Activated T-cell treated with anti-CD3 and anti-CD28 coated beads, Interleukin-2, amount 50 U/mL, for 4 hours (primary cell): ENCODE results near the gene MAD1L1. TPM values are rescaled to one million over a fixed set of nuclear protein-coding genes. Genes with fewer than 3 reads are reported as not detected.
"Not testable (repeated sequence)": the region's sequence is repeated elsewhere in the genome, so short reads cannot be mapped to it uniquely, and the experiment has no call there.

Experiments
- ATAC-seq, 2 donors: fragments of 200-7000 bp; cut with Tn5 transposase; one replicate each; pipeline ENCODE4 v1.10.0; 2021
- DNase-seq: peaks from one replicate; pipeline ENCODE4 v3.0.0-alpha.2; 2020
- H3K27me3 Mint-ChIP-seq: one replicate; pipeline ENCODE4 v1.8.0; 2021; ENCODE audit warnings: low read depth, mixed read lengths
- H3K36me3 Mint-ChIP-seq: one replicate; pipeline ENCODE4 v1.8.0; 2022; ENCODE audit warnings: mixed read lengths; ENCODE audit not compliant: insufficient read depth
- H3K4me1 Mint-ChIP-seq: one replicate; pipeline ENCODE4 v1.8.0; 2021; ENCODE audit warnings: low read depth, mixed read lengths
- H3K4me3 Mint-ChIP-seq: one replicate; pipeline ENCODE4 v1.8.0; 2021; ENCODE audit warnings: mild to moderate bottlenecking, moderate library complexity, mixed read lengths
- H3K9me3 Mint-ChIP-seq: one replicate; pipeline ENCODE4 v1.8.0; 2021; ENCODE audit warnings: mixed read lengths
- total RNA-seq, 3 donors: library from RNA; stranded (reverse); gene quantifications; one replicate each; pipeline ENCODE4 v1.2.1, GENCODE V29; 2021

The MAD1L1 gene
- total RNA-seq, 3 donors from 2014 or later, result 55.8 to 59.4 (median 57.9) TPM

GRCh38 chr7:1935176-1936005 is 297.4 kb downstream of the MAD1L1 start:
- H3K4me3 Mint-ChIP-seq, result no peak overlapping the region

DNA sequence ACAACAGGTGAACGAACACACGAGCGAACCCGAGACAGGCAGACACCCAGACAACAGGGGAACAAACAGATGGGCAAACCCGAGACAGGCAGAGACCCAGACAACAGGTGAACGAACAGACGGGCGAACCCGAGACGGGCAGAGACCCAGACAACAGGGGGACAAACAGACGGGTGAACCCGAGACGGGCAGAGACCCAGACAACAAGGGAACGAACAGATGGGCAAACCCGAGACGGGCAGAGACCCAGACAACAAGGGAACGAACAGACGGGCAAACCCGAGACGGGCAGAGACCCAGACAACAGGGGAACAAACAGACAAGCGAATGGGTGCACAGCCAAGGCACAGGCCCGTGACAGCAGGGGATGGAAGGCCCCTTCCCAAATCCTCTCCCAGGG is 298.0 kb downstream of the MAD1L1 start:
- no peaks in the 10 kb centered on the region for H3K27me3 Mint-ChIP-seq
- ATAC-seq, result no peak
- H3K4me3 Mint-ChIP-seq, result no peak overlapping the region
- DNase-seq, result no peak
- H3K36me3 Mint-ChIP-seq, result peaks cover 25% of the 10 kb centered on the region
- no peaks in the 10 kb centered on the region for H3K9me3 Mint-ChIP-seq
- peaks cover 35% of the 10 kb centered on the region for H3K4me1 Mint-ChIP-seq

More at GRCh38 chr7:1935176-1936005, 297.4 kb downstream of the MAD1L1 start:
- ATAC-seq (no peak), DNase-seq (no peak)
- peaks cover 25% of the 10 kb centered on the region for H3K36me3 Mint-ChIP-seq
- H3K9me3 Mint-ChIP-seq, result no peaks in the 10 kb centered on the region
- peaks cover 41% of the 10 kb centered on the region for H3K4me1 Mint-ChIP-seq
- no peaks in the 10 kb centered on the region for H3K27me3 Mint-ChIP-seq

- peaks cover 28% of the 10 kb centered on the region for H3K4me1 Mint-ChIP-seq
- no peaks in the 10 kb centered on the region for H3K27me3 Mint-ChIP-seq
- H3K9me3 Mint-ChIP-seq, result no peaks in the 10 kb centered on the region
- ATAC-seq, result no peak
- H3K36me3 Mint-ChIP-seq, result peaks cover 25% of the 10 kb centered on the region
- DNase-seq, result no peak
- no peak overlapping the region for H3K4me3 Mint-ChIP-seq
Observed at GRCh38 chr7:1934017-1934416, 298.7 kb downstream of the MAD1L1 start.

- DNase-seq (no peak), ATAC-seq (no peak)
- Mint-ChIP-seq H3K36me3 (peaks cover 23% of the 10 kb centered on the region), H3K9me3 (no peaks in the 10 kb centered on the region), H3K27me3 (no peaks in the 10 kb centered on the region), H3K4me3 (no peak overlapping the region), H3K4me1 (peaks cover 23% of the 10 kb centered on the region)
Observed at GRCh38 chr7:1933066-1933750, 299.5 kb downstream of the MAD1L1 start.

- no peaks in the 10 kb centered on the region for H3K27me3 Mint-ChIP-seq
- peaks cover 30% of the 10 kb centered on the region for H3K36me3 Mint-ChIP-seq
- H3K4me3 Mint-ChIP-seq, result no peak overlapping the region
- no peaks in the 10 kb centered on the region for H3K9me3 Mint-ChIP-seq
- ATAC-seq, result no peak
- no peak for DNase-seq
- peaks cover 30% of the 10 kb centered on the region for H3K4me1 Mint-ChIP-seq
Observed at GRCh38 chr7:1931951-1932270, 300.8 kb downstream of the MAD1L1 start.

- Mint-ChIP-seq H3K4me1 (peaks cover 35% of the 10 kb centered on the region), H3K9me3 (no peaks in the 10 kb centered on the region), H3K4me3 (no peak overlapping the region), H3K36me3 (peaks cover 30% of the 10 kb centered on the region), H3K27me3 (no peaks in the 10 kb centered on the region)
- DNase-seq (no peak), ATAC-seq (no peak)
Observed at GRCh38 chr7:1931256-1931950, 301.3 kb downstream of the MAD1L1 start.

- DNase-seq (no peak), ATAC-seq (no peak)
- H3K27me3 Mint-ChIP-seq, result no peaks in the 10 kb centered on the region
- H3K4me3 Mint-ChIP-seq, result no peak overlapping the region
- H3K4me1 Mint-ChIP-seq, result peaks cover 40% of the 10 kb centered on the region
- no peaks in the 10 kb centered on the region for H3K9me3 Mint-ChIP-seq
- peaks cover 30% of the 10 kb centered on the region for H3K36me3 Mint-ChIP-seq
Observed at GRCh38 chr7:1930381-1931065, 302.2 kb downstream of the MAD1L1 start.

- Mint-ChIP-seq H3K36me3 (peaks cover 24% of the 10 kb centered on the region), H3K4me1 (peaks cover 47% of the 10 kb centered on the region)
- ATAC-seq, H3K9me3 Mint-ChIP-seq, DNase-seq, H3K27me3 Mint-ChIP-seq, H3K4me3 Mint-ChIP-seq: not testable (repeated sequence)
Observed at GRCh38 chr7:1929349-1929925, 303.3 kb downstream of the MAD1L1 start.

DNA sequence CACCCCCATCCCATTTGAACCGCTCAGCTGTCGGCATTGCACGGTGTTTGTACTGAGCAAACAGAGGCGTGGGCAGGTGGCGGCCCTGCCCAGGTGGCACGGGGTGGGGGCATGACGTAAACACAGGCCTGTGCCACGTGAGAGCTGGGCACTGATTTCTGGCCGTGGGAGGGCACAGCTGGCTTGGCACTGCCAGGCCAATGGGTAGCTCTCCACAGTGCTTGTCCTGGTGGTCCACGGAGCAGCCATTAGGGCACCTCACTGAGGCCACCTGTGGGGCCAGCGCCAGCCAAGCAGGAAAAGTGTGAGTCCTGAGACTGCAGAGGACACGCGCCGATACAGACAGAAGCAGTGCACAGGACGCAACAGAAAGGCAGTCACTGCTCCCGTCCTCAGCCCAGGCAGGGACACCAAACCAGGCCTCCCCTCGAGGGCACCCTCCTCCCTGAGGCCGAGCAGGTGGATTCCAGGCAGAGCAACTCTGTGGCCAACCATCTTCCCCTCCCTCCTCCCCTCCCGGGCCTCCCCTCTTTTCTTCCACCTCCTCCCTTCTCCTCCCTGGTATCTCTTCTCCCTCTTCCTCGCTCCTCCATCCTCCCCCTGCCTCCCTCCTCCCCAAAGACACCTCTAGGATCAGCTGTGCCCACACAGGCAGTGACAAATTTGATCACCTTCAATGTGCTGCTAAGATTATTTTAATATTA is 303.9 kb downstream of the MAD1L1 start:
- Mint-ChIP-seq H3K4me1 (peaks cover 49% of the 10 kb centered on the region), H3K9me3 (no peaks in the 10 kb centered on the region), H3K27me3 (no peaks in the 10 kb centered on the region), H3K4me3 (no peak overlapping the region), H3K36me3 (peaks cover 26% of the 10 kb centered on the region)
- no peak for DNase-seq
- no peak for ATAC-seq

DNA sequence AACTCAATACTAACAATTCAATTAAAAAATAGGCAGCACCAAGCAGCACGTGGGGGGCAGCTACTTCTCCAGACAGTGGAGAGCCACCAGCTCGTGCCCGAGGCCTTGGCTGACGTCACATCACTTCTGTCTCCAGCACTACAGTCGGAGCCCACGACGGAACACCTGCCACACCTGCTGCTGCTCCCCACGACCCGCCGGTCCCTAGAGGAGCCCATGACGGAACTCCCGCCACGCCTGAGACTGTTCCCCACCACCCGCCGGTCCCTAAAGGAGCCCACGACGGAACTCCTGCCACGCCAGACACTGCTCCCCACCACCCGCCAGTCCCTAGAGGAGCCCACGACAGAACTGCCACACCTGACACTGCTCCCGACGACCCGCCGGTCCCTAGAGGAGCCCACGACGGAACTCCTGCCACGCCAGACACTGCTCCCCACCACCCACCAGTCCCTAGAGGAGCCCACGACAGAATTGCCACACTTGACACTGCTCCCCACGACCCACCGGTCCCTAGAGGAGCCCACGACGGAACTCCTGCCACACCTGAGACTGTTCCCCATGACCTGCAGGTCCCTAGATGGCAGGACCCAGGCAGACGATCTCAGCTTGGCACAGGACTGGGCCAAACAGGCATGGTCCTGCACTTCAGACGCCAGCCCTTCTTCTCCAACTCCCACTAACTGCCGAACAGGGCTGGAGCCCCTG is 304.7 kb downstream of the MAD1L1 start:
- Mint-ChIP-seq H3K4me3 (no peak overlapping the region), H3K4me1 (peaks cover 53% of the 10 kb centered on the region), H3K27me3 (no peaks in the 10 kb centered on the region), H3K36me3 (peaks cover 28% of the 10 kb centered on the region), H3K9me3 (no peaks in the 10 kb centered on the region)
- ATAC-seq (no peak), DNase-seq (no peak)

GRCh38 chr7:1926908-1927306 is 305.8 kb downstream of the MAD1L1 start:
- Mint-ChIP-seq H3K36me3 (peaks cover 27% of the 10 kb centered on the region), H3K9me3 (no peaks in the 10 kb centered on the region), H3K27me3 (no peaks in the 10 kb centered on the region), H3K4me3 (peak overlapping the region; percentile 53), H3K4me1 (peaks cover 64% of the 10 kb centered on the region)
- no peak for DNase-seq
- ATAC-seq, result peak in 1 of 2 donors; percentile 4

- H3K4me3 Mint-ChIP-seq, result peak overlapping the region; percentile 53
- DNase-seq, result no peak
- peaks cover 69% of the 10 kb centered on the region for H3K4me1 Mint-ChIP-seq
- H3K9me3 Mint-ChIP-seq, result no peaks in the 10 kb centered on the region
- peak; percentile 66 to 73 for ATAC-seq
- H3K27me3 Mint-ChIP-seq, result no peaks in the 10 kb centered on the region
- peaks cover 23% of the 10 kb centered on the region for H3K36me3 Mint-ChIP-seq
Observed at GRCh38 chr7:1925973-1926907, 306.5 kb downstream of the MAD1L1 start.
